OCI-LY1 (cell line): ENCODE measurements around the gene MAP4K3.

ENCODE experiments used
- H2AFZ ChIP-seq: fragments of 200-600 bp; sonication (generic), shearing (Covaris generic); 2 replicates; pipeline ENCODE4 v1.6.0; 2014; ENCODE audit warnings: antibody characterized with exemption, mild to moderate bottlenecking, low read length
- H3F3A ChIP-seq: fragments of 200-600 bp; sonication (generic), shearing (Covaris generic); 2 replicates; pipeline ENCODE4 v1.6.0; 2014; ENCODE audit warnings: mild to moderate bottlenecking, antibody characterized with exemption, low read length, moderate library complexity; ENCODE audit not compliant: insufficient read depth
- H3K27ac ChIP-seq: fragments of 200-600 bp; sonication (generic); 2 replicates; pipeline ENCODE4 v1.5.1; 2014; ENCODE audit warnings: low read length, mixed run types, mild to moderate bottlenecking, low read depth; ENCODE audit not compliant: poor library complexity, severe bottlenecking
- H3K27me3 ChIP-seq: fragments of 200-600 bp; sonication (generic); 2 replicates; pipeline ENCODE4 v1.6.0; 2014; ENCODE audit warnings: antibody characterized with exemption, mild to moderate bottlenecking, low read length, moderate library complexity; ENCODE audit not compliant: insufficient read depth
- H3K36me3 ChIP-seq: fragments of 200-600 bp; sonication (generic); 2 replicates; pipeline ENCODE4 v1.6.1; 2014; ENCODE audit warnings: mild to moderate bottlenecking, antibody characterized with exemption, low read length, moderate library complexity, mixed read lengths; ENCODE audit not compliant: insufficient read depth
- H3K4me1 ChIP-seq: fragments of 200-600 bp; sonication (generic); 2 replicates; pipeline ENCODE4 v1.5.1; 2014; ENCODE audit warnings: mild to moderate bottlenecking, low read length, moderate library complexity; ENCODE audit not compliant: insufficient read depth, severe bottlenecking
- H3K4me2 ChIP-seq: fragments of 200-600 bp; sonication (generic), shearing (Covaris generic); 2 replicates; pipeline ENCODE4 v1.6.1; 2014; ENCODE audit warnings: low read length
- H3K4me3 ChIP-seq: fragments of 200-600 bp; sonication (generic); 2 replicates; pipeline ENCODE4 v1.5.1; 2014; ENCODE audit warnings: low read length, low read depth, mild to moderate bottlenecking, mixed read lengths; ENCODE audit not compliant: poor library complexity, severe bottlenecking
- H3K79me2 ChIP-seq: fragments of 200-600 bp; shearing (Covaris generic); 2 replicates; pipeline ENCODE4 v1.6.1; 2016; ENCODE audit warnings: mixed run types, low read length, mixed read lengths; ENCODE audit not compliant: insufficient read depth
- H3K9ac ChIP-seq: fragments of 200-600 bp; sonication (generic), shearing (Covaris generic); 2 replicates; pipeline ENCODE4 v1.6.1; 2014; ENCODE audit warnings: mild to moderate bottlenecking, low read length, mixed read lengths
- H3K9me2 ChIP-seq: fragments of 200-600 bp; sonication (generic), shearing (Covaris generic); 2 replicates; pipeline ENCODE4 v1.6.1; 2014; ENCODE audit warnings: low read depth, mild to moderate bottlenecking, low read length, mixed read lengths
- H3K9me3 ChIP-seq: fragments of 200-600 bp; shearing (Covaris generic); 2 replicates; pipeline ENCODE4 v1.6.1; 2014; ENCODE audit warnings: low read length, mixed read lengths
- H4K20me1 ChIP-seq: fragments of 200-600 bp; sonication (generic), shearing (Covaris generic); 2 replicates; pipeline ENCODE4 v1.6.0; 2016; ENCODE audit warnings: mild to moderate bottlenecking, low read length; ENCODE audit not compliant: insufficient read depth
- EZH2 ChIP-seq: fragments of 200-600 bp; sonication (generic), shearing (Covaris generic); IDR thresholded peaks from 2 replicates; pipeline ENCODE4 v1.8.0; 2017; ENCODE audit warnings: borderline replicate concordance, mixed run types, mild to moderate bottlenecking, antibody characterized with exemption, low read length, moderate library complexity, mixed read lengths
- TF ChIP-seq, protein P1 (sequence below): fragments of 200-600 bp; sonication (generic), shearing (Covaris generic); IDR thresholded peaks from 2 replicates; pipeline ENCODE4 v1.5.1; 2017; ENCODE audit warnings: mild to moderate bottlenecking, antibody characterized with exemption, low read length, moderate library complexity, mixed read lengths

The MAP4K3 gene

GRCh38 chr2:39475006-39475405, 37.9 kb upstream of the MAP4K3 start:
- H2AFZ ChIP-seq, result no peak overlapping the region
- H3K4me2 ChIP-seq, result no peak overlapping the region
- no peak overlapping the region for H3K4me3 ChIP-seq
- H4K20me1 ChIP-seq, result no peaks in the 10 kb centered on the region
- peaks cover 16% of the 10 kb centered on the region for H3K4me1 ChIP-seq
- H3K79me2 ChIP-seq, result no peaks in the 10 kb centered on the region
- TF ChIP-seq EZH2, result no peak
- TF ChIP-seq, protein P1, sequence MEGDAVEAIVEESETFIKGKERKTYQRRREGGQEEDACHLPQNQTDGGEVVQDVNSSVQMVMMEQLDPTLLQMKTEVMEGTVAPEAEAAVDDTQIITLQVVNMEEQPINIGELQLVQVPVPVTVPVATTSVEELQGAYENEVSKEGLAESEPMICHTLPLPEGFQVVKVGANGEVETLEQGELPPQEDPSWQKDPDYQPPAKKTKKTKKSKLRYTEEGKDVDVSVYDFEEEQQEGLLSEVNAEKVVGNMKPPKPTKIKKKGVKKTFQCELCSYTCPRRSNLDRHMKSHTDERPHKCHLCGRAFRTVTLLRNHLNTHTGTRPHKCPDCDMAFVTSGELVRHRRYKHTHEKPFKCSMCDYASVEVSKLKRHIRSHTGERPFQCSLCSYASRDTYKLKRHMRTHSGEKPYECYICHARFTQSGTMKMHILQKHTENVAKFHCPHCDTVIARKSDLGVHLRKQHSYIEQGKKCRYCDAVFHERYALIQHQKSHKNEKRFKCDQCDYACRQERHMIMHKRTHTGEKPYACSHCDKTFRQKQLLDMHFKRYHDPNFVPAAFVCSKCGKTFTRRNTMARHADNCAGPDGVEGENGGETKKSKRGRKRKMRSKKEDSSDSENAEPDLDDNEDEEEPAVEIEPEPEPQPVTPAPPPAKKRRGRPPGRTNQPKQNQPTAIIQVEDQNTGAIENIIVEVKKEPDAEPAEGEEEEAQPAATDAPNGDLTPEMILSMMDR, result no peak
- no peaks in the 10 kb centered on the region for H3K27me3 ChIP-seq
- no peak overlapping the region for H3K27ac ChIP-seq
- H3K9ac ChIP-seq, result no peak overlapping the region
- H3K9me3 ChIP-seq, result no peaks in the 10 kb centered on the region
- no peaks in the 10 kb centered on the region for H3K9me2 ChIP-seq
- no peaks in the 10 kb centered on the region for H3F3A ChIP-seq
- no peaks in the 10 kb centered on the region for H3K36me3 ChIP-seq

GRCh38 chr2:39470580-39470979, 33.5 kb upstream of the MAP4K3 start:
- no peaks in the 10 kb centered on the region for H3K79me2 ChIP-seq
- no peaks in the 10 kb centered on the region for H3K36me3 ChIP-seq
- no peaks in the 10 kb centered on the region for H3K9me2 ChIP-seq
- peaks cover 9% of the 10 kb centered on the region for H3K4me1 ChIP-seq
- no peak overlapping the region for H3K9ac ChIP-seq
- H3K4me2 ChIP-seq, result no peak overlapping the region
- H3K27ac ChIP-seq, result no peak overlapping the region
- no peak overlapping the region for H2AFZ ChIP-seq
- no peaks in the 10 kb centered on the region for H3F3A ChIP-seq
- no peaks in the 10 kb centered on the region for H3K9me3 ChIP-seq
- no peak overlapping the region for H3K4me3 ChIP-seq
- TF ChIP-seq, protein P1, result no peak
- TF ChIP-seq EZH2, result no peak
- H4K20me1 ChIP-seq, result no peaks in the 10 kb centered on the region
- no peaks in the 10 kb centered on the region for H3K27me3 ChIP-seq

- Histone ChIP-seq H3F3A (no peaks in the 10 kb centered on the region), H3K27ac (no peak overlapping the region), H3K9ac (no peak overlapping the region), H3K4me3 (no peak overlapping the region), H3K9me2 (no peaks in the 10 kb centered on the region), H4K20me1 (no peaks in the 10 kb centered on the region), H3K79me2 (no peaks in the 10 kb centered on the region), H3K4me2 (no peak overlapping the region), H3K9me3 (no peaks in the 10 kb centered on the region), H2AFZ (no peak overlapping the region), H3K27me3 (no peaks in the 10 kb centered on the region), H3K4me1 (peaks cover 8% of the 10 kb centered on the region), H3K36me3 (no peaks in the 10 kb centered on the region)
- TF ChIP-seq, protein P1, result no peak
- TF ChIP-seq EZH2, result no peak
Observed at GRCh38 chr2:39469807-39470206, 32.7 kb upstream of the MAP4K3 start.
